ENCODE measurements around the gene NLRC3.

The NLRC3 gene

DNA sequence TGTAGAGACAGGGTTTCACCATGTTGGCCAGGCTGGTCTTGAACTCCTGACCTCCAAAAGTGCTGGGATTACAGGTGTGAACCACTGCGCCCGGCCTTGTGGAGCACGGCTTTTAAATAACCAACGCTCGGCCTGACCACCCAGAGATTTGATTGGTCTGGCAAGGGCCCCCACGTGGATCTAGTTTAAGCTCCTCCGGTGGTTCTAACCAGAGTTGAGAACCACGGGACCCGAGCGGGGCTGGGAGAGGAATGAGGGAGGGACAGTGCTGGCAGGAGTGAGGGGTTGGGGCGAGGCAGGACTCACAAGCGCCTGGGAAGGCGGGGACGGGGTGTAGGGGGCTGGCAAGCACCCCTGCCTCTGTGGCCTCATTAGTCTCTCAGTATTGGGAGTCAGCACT is 3.0 kb downstream of the NLRC3 start:
- H3K4me3 ChIP-seq (replicated peaks; ENCODE audit: low read depth, low read length), result no peak overlapping the region
- TF ChIP-seq, protein P1, sequence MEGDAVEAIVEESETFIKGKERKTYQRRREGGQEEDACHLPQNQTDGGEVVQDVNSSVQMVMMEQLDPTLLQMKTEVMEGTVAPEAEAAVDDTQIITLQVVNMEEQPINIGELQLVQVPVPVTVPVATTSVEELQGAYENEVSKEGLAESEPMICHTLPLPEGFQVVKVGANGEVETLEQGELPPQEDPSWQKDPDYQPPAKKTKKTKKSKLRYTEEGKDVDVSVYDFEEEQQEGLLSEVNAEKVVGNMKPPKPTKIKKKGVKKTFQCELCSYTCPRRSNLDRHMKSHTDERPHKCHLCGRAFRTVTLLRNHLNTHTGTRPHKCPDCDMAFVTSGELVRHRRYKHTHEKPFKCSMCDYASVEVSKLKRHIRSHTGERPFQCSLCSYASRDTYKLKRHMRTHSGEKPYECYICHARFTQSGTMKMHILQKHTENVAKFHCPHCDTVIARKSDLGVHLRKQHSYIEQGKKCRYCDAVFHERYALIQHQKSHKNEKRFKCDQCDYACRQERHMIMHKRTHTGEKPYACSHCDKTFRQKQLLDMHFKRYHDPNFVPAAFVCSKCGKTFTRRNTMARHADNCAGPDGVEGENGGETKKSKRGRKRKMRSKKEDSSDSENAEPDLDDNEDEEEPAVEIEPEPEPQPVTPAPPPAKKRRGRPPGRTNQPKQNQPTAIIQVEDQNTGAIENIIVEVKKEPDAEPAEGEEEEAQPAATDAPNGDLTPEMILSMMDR (IDR thresholded peaks at IDR 0.05; ENCODE audit: low read depth, low read length, missing control alignments), result no peak
- DNase-seq (ENCODE audit: extremely low read depth, low read depth), result no peak

GRCh38 chr16:3573146-3573815 is 3.9 kb downstream of the NLRC3 start:
- no peak overlapping the region for H3K4me3 ChIP-seq (replicated peaks; ENCODE audit: low read depth, low read length)
- no peak for DNase-seq (ENCODE audit: extremely low read depth, low read depth)
- TF ChIP-seq, protein P1 (IDR thresholded peaks at IDR 0.05; ENCODE audit: low read depth, low read length, missing control alignments), result no peak

DNA sequence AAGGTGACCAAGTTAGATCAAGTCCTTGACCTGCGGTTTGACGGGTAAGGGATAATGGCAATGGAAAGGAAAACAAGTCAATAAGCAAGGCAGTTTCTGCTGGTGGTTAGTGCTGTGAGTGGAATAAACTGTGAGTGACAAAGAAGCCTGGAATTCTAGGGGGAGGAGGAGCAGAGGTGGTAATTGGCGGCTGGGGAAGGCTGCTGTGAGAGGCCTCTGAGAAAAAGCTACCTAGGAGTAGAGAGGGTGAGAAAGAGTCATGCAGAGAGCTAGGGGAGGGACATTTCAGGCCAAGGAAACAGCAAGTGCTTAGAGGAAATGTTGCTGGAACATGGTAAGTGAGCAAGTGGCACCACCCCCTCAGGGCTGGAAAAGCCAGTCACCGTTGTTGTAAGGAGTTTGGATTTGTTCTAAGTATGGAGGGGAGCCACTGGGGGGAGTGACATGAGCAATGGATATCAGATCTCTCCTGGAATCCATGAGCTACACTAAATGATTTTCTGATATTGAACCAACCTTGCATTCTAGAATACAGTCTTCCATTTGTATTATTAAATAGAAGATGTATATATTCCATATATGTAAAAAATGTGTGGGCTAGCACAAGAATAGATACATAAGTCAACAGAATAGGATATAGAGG is 6.7 kb downstream of the NLRC3 start:
- no peak overlapping the region for H3K4me3 ChIP-seq (replicated peaks; ENCODE audit: low read depth, low read length)
- no peak for DNase-seq (ENCODE audit: extremely low read depth, low read depth)
- TF ChIP-seq, protein P1 (IDR thresholded peaks at IDR 0.05; ENCODE audit: low read depth, low read length, missing control alignments), result no peak

DNA sequence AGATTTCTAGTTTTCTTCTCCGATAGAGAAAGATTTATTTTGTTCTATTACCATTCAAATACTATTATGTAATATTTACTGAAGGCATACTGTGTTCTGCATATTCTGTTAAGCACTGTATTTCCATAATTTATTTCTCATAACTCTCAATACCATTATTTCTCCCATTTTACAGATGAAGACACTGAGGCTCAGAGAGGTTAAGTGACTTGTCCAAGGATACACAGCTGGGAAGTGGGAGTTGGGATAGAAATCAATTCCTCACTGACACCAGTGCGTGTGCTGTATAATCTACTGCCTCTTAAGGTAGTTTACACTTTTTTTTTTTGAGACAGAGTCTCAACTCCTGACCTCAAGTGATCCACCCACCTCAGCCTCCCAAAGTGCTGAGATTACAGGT is 7.4 kb downstream of the NLRC3 start:
- H3K4me3 ChIP-seq (replicated peaks; ENCODE audit: low read depth, low read length), result no peak overlapping the region
- no peak for DNase-seq (ENCODE audit: extremely low read depth, low read depth)
- TF ChIP-seq, protein P1 (IDR thresholded peaks at IDR 0.05; ENCODE audit: low read depth, low read length, missing control alignments), result no peak

GRCh38 chr16:3566990-3567389 is 10.2 kb downstream of the NLRC3 start:
- no peak for DNase-seq (ENCODE audit: extremely low read depth, low read depth)
- no peak overlapping the region for H3K4me3 ChIP-seq (replicated peaks; ENCODE audit: low read depth, low read length)
- TF ChIP-seq, protein P1 (IDR thresholded peaks at IDR 0.05; ENCODE audit: low read depth, low read length, missing control alignments), result no peak

DNA sequence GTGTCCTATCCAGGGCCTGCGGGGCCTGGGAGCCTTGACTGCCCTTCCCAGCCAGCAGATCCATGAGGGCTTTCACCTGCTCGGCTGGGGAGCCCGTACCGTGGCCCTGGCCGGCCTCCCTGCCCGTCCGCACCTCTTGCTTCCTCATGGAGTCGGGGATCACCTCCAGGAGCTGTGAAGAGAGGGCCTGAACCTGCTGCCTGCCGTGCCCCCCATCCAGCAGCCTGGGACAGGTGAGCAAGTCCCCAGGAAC is 12.4 kb downstream of the NLRC3 start:
- TF ChIP-seq, protein P1 (IDR thresholded peaks at IDR 0.05; ENCODE audit: low read depth, low read length, missing control alignments), result no peak
- H3K4me3 ChIP-seq (replicated peaks; ENCODE audit: low read depth, low read length), result no peak overlapping the region
- DNase-seq (ENCODE audit: extremely low read depth, low read depth), result no peak

All from HFF-Myc (cell line).